HG03354 (cell line): ENCODE data around the gene DAND5.
"Not testable (repeated sequence)": the region's sequence is repeated elsewhere in the genome, so short reads cannot be mapped to it uniquely, and the experiment has no call there.

ENCODE experiments used
- ATAC-seq: cut with Tn5 transposase; IDR thresholded peaks from one replicate; pipeline ENCODE4 v1.9.1; 2021; ENCODE audit warnings: mild to moderate bottlenecking; ENCODE audit not compliant: unreplicated experiment, poor library complexity, severe bottlenecking

The DAND5 gene

GRCh38 chr19:12957389-12957952, 11.9 kb upstream of the DAND5 start:
- ATAC-seq = peak; percentile 16

DNA sequence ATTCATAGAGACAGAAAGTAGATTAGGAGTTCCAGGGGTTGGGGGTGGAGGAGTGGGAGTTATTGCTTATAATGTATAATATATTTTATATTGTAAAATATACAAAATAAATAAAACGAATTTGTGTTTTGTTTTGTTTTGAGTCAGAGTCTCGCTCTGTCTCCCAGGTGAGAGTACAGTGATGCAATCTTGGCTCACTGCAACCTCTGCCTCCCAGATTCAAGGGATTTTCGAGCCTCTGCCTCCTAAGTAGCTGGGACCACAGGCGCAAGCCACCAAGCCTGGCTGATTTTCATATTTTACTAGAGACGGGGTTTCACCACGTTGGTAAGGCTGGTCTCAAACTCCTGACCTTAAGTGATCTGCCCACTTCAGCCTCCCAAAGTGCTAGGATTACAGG, 9.9 kb upstream of the DAND5 start:
- ATAC-seq = no peak

DNA sequence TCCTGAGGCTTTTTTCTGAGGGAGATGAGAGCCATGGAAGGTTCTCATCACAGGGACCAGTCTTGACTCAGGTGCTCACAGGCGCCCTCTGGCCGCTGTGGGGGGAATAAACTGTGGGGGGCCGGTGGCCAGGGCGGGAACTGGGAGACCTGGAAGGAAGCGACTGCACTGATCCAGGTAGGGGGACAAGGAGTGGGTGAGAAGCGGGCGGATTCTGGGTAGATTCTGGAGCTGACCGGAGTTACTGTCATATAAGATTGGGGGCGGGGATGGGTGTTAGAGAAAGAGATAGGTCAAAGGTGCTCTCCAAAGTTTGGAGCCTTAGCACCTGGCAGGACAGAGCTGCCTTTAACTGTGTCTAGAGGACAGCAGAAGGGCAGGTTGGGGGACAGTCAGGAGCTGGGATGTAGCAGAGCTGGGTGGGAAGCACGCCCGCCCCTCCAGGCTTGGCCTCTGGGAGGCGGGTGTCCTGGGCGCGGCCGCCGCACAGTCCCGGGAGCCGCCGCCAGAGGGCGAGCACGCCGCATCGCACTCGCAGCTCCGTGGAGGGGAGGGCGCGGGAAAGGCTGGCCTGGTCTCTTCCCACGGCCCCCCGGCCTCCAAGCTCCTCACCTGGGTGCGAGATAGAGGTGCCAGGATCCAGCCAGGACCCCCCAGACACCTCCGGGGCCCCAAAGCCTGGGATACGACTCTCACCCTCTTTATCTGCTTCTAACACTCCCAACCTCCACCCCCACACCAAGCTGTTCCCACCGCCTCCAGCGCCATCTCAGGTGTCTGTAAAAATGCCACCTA, 4.2 kb upstream of the DAND5 start:
- ATAC-seq = peak; percentile 63

- ATAC-seq = no peak
Measured at GRCh38 chr19:12965812-12966135, 3.6 kb upstream of the DAND5 start.

GRCh38 chr19:12967907-12968306, 1.5 kb upstream of the DAND5 start:
- ATAC-seq = no peak

GRCh38 chr19:12970070-12970820, 869 bp downstream of the DAND5 start:
- no peak for ATAC-seq

DNA sequence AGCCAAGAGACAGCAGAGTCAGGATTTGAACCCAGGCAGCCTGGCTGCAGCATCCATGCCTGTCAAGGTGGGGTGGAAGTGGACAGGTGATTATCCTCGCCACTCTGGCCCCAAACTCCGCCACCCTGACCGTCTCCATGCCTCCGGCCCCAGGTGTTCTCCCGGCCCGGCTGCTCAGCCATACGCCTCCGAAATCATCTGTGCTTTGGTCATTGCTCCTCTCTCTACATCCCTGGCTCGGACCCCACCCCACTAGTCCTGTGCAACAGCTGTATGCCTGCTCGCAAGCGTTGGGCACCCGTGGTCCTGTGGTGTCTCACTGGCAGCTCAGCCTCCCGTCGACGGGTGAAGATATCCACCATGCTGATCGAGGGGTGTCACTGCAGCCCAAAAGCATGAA, 3.9 kb downstream of the DAND5 start:
- ATAC-seq = no peak

GRCh38 chr19:12974301-12975220, 5.2 kb downstream of the DAND5 start:
- no peak for ATAC-seq

DNA sequence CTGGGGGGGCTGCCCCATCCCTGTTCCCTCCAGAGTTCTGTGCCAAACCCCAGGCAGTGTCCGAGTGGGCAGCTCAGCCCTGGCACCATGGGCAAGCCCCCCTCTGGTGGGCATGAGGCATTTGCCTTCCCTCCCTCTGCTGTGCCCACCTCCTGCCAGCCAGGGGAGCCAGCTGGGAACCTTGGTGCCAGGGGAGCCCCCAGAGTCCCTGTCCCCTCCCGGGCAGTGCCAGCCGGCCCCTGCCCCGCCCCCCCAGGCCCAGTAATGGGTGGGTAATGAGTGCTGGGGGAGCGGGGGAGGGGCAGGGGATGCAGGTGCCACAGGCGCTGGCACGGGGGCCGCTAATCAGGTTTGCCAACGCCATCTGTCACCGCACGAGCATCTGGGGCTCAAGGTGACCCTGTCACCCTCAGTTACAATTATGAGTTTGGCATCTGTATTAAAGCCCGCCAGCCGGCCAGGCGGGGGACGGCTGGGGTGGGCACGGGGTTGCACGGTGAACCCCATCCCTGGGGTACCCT, 5.9 kb downstream of the DAND5 start:
- ATAC-seq = no peak

- not testable (repeated sequence) for ATAC-seq
Measured at GRCh38 chr19:12976109-12976508, 6.7 kb downstream of the DAND5 start.

DNA sequence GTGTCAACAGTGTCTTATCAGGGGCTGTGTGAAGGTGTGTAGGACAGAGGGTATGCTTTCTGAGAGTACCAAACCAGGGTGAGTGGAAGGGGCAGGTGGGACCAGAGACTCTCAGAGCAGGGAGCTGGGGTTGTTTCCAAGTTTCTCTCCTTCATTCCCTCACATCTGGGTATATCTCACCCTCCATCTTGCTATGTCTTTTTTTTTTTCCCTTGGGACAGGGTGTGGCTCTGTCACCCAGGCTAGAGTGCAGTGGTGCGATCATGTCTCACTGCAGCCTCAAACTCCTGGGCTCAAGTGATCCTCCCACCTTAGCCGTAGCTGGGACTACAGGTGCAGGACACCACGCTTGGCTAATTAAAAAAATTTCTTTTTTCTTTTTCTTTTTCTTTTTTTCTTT, 10.6 kb downstream of the DAND5 start:
- ATAC-seq = no peak

- ATAC-seq = no peak
Measured at GRCh38 chr19:12982648-12983047, 13.3 kb downstream of the DAND5 start.

GRCh38 chr19:12983091-12983490, 13.7 kb downstream of the DAND5 start:
- no peak for ATAC-seq

- ATAC-seq = no peak
Measured at GRCh38 chr19:12983542-12984142, 14.3 kb downstream of the DAND5 start.

DNA sequence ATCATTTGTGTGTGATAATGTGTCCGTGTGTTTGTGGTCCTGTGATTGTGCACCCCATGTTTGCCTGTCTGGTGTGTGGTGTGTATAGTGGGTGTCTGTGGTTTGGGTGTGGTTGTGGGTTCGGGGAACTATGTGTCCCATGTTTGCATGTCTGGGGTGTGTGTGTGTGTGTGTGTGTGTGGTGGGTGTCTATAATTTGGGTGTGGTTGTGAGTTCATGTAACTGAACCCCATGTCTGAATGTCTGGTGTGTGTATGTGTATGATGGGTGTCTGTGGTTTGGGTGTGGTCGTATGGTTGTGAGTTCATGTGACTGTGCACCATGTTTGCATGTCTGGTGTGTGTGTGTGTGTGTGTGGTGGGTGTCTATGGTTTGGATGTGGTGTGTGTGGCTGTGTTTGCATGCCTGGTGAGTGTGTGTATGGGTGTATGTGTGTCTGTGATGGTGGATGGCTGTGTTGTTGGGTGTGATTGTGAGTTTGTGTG, 14.8 kb downstream of the DAND5 start:
- ATAC-seq = no peak

DNA sequence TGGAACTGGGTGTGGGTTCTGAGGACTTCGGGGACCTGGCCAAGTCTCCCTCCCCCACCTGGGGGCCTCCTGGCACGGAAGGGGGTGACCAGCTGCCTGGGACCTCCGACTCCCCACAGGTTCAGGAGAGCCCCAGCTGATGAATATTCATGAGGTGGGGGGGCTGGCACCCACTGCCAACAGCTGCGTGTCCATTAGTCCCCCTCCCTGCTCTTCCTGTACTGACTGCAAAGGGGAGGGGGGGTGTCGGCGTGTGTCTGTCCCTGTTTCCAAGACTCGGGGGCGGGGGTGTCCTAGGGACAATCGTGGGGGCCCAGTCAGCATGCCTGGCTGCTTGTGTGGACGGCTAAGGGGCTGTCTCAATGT, 15.3 kb downstream of the DAND5 start:
- no peak for ATAC-seq

DNA sequence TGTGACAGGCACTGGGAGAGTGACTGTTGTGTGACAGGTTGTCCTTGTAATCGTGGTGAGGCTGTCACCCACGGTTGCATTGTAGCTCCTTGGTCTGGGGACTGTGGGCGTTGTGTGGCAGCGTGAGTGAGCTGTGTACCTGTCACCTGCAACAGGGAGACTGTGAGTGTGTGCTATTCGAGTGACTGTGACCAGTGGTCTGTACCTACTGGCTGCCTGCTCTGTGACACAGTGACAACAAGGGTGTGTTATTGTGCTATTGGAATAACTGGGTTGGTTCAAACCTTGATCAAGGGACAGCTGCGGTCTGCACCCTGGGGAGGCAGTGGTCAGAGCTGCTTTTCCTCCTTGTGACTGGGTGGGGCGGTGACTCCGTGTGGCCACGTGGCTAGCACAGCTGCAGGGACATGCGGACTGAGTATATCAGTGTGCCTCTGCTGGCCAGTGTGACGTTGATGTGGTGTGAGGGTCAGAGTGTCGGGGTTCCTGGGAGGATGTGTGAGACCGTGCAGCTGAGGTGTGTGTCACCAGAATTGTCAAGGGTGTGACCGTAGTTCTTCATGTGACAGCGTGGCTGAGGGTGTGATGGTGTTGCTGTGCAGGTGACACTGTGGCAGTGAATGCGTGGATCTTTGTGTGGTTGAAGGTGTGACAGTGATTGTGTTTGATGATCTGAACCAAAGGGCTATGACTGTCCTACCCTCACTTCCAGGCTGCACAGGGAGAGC, 15.8 kb downstream of the DAND5 start:
- ATAC-seq = no peak

DNA sequence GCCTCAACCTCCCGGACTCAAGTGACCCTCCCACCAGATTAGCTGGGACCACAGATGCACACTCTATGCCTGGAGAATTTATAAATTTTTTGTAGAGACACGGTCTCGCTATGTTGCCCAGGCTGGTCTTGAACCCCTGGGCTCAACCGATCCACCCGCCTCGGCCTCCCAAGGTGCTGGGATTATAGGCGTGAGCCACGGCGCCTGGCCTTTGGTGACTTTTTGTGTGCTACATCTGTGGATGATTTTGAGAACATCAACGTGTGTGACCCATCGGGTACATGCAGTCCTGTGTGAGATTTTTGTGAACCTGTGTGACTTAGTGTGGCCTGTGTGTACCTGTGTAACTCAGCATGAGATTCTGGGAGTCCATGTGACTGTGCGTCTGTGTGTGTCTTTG, 17.4 kb downstream of the DAND5 start:
- ATAC-seq = no peak

DNA sequence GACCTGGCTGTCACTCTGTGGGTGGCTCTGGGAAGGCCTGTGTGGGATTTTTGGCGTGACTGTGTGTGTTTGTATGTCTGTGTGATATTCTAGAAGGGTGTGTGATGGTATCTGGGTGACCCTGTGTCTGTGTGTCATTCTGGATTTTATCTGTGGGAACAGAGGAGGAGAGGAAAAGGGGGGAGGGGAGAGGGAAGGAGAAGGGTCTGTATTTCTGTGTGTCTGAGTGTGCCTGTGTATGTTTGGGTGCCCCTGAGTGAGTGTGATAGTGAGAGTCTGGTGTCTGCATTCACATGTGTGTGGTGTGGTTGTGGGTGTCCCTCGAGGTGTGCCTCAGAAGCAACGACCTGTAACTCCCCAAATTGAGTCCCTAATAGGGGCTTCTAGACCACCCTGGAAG, 17.8 kb downstream of the DAND5 start:
- ATAC-seq = no peak
